ENCODE measurements around the gene MUSK.

Gene MUSK

DNA sequence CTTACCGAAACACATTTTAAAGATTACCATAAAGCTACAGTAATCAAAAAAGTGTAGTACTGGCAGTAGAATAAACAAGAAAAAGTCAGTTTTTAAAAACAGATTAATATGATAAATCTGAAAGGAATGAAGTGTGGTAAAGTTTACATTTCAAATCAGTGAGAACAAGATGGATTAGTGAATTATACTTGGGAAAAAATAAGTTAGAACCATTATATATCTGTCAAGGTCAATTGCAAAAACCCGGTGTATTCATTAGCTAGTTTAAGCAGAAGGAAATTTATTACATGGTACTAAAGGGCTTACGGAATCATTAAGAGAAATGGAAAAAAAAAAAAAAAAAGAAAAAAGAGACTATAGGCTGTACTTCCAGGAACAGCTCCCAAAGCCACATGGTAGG is 164.3 kb downstream of the MUSK start:
- Histone ChIP-seq H4K20me1 (ENCODE audit: insufficient read depth, low read length) (no peaks in the 10 kb centered on the region), H3K36me3 (ENCODE audit: insufficient read depth, low read length) (no peaks in the 10 kb centered on the region), H3K4me1 (ENCODE audit: insufficient read depth, low read length) (no peaks in the 10 kb centered on the region), H3K4me2 (ENCODE audit: insufficient read depth, low read length) (no peak overlapping the region), H3K9ac (ENCODE audit: low read depth, low read length) (no peak overlapping the region), H3K9me3 (ENCODE audit: insufficient read depth, low read length, severe bottlenecking) (no peaks in the 10 kb centered on the region), H3K4me3 (ENCODE audit: low read depth in 1 of 2, low read length in 2 of 2) (no peak overlapping the region), H3K27me3 (ENCODE audit: insufficient read depth, low read length, poor library complexity) (no peaks in the 10 kb centered on the region), H3K27ac (ENCODE audit: low read length) (no peak overlapping the region), H3K79me2 (ENCODE audit: insufficient read depth, low read length) (no peaks in the 10 kb centered on the region), H2AFZ (ENCODE audit: low read depth, low read length) (no peak overlapping the region)
- no peak for TF ChIP-seq EZH2 (IDR thresholded peaks at IDR 0.05; ENCODE audit: borderline replicate concordance, low read depth, low read length, severe bottlenecking)
- TF ChIP-seq, protein P1, sequence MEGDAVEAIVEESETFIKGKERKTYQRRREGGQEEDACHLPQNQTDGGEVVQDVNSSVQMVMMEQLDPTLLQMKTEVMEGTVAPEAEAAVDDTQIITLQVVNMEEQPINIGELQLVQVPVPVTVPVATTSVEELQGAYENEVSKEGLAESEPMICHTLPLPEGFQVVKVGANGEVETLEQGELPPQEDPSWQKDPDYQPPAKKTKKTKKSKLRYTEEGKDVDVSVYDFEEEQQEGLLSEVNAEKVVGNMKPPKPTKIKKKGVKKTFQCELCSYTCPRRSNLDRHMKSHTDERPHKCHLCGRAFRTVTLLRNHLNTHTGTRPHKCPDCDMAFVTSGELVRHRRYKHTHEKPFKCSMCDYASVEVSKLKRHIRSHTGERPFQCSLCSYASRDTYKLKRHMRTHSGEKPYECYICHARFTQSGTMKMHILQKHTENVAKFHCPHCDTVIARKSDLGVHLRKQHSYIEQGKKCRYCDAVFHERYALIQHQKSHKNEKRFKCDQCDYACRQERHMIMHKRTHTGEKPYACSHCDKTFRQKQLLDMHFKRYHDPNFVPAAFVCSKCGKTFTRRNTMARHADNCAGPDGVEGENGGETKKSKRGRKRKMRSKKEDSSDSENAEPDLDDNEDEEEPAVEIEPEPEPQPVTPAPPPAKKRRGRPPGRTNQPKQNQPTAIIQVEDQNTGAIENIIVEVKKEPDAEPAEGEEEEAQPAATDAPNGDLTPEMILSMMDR (IDR thresholded peaks at IDR 0.05; ENCODE audit: borderline replicate concordance, extremely low read depth, low read length, poor library complexity, severe bottlenecking): no peak
- ATAC-seq (ENCODE audit: insufficient read depth, low read depth) (no peak), DNase-seq (no peak)

DNA sequence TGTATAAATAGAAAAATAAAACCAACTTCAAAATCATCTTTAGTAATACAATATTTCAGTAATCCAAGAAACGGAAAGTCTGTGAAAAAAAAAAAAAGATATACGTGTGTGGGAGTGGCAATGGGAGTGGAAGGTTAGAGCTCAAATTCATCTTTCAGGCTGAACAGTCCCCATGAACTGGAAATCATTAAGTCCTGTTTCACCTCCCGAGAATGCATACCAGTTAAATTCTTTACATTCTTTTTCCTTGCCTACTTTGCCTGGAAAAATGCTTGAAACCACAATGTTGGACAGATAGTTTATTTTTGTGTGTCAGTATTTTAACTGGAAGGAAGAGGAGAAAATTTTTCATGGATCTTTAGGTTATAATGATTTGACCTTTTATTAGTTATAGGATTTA is 166.8 kb downstream of the MUSK start:
- H3K4me1 ChIP-seq (ENCODE audit: insufficient read depth, low read length): no peaks in the 10 kb centered on the region
- no peak overlapping the region for H3K4me2 ChIP-seq (ENCODE audit: insufficient read depth, low read length)
- no peaks in the 10 kb centered on the region for H4K20me1 ChIP-seq (ENCODE audit: insufficient read depth, low read length)
- H3K27me3 ChIP-seq (ENCODE audit: insufficient read depth, low read length, poor library complexity): no peaks in the 10 kb centered on the region
- H3K27ac ChIP-seq (ENCODE audit: low read length): no peak overlapping the region
- no peaks in the 10 kb centered on the region for H3K79me2 ChIP-seq (ENCODE audit: insufficient read depth, low read length)
- TF ChIP-seq, protein P1 (IDR thresholded peaks at IDR 0.05; ENCODE audit: borderline replicate concordance, extremely low read depth, low read length, poor library complexity, severe bottlenecking): no peak
- no peak for TF ChIP-seq EZH2 (IDR thresholded peaks at IDR 0.05; ENCODE audit: borderline replicate concordance, low read depth, low read length, severe bottlenecking)
- no peaks in the 10 kb centered on the region for H3K36me3 ChIP-seq (ENCODE audit: insufficient read depth, low read length)
- H3K9ac ChIP-seq (ENCODE audit: low read depth, low read length): no peak overlapping the region
- DNase-seq (no peak), ATAC-seq (ENCODE audit: insufficient read depth, low read depth) (no peak)
- no peaks in the 10 kb centered on the region for H3K9me3 ChIP-seq (ENCODE audit: insufficient read depth, low read length, severe bottlenecking)
- no peak overlapping the region for H3K4me3 ChIP-seq (ENCODE audit: low read depth in 1 of 2, low read length in 2 of 2)
- H2AFZ ChIP-seq (ENCODE audit: low read depth, low read length): no peak overlapping the region

DNA sequence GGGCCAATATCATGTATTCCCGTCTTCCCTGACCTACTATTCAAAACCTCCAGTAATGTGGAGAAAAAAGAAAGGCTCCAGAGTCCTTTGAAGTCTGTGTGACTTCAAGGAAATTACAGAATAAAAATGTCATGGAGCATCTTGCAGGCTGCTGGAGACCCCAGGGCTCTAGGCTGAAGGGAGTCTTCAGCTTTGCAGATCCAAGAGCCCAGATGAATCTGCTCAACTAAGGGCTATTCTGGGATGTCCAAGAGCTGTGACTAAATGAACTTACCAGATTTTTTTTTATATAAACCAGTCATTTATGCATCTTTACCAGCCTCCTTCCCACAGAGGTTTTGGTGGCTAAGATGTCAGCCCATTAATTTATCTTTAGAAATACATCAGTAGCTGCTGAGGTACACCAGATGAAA is 167.3 kb downstream of the MUSK start:
- Histone ChIP-seq H3K27ac (ENCODE audit: low read length) (no peak overlapping the region), H2AFZ (ENCODE audit: low read depth, low read length) (no peak overlapping the region), H3K4me2 (ENCODE audit: insufficient read depth, low read length) (no peak overlapping the region), H3K4me1 (ENCODE audit: insufficient read depth, low read length) (no peaks in the 10 kb centered on the region), H3K36me3 (ENCODE audit: insufficient read depth, low read length) (no peaks in the 10 kb centered on the region), H4K20me1 (ENCODE audit: insufficient read depth, low read length) (no peaks in the 10 kb centered on the region), H3K4me3 (ENCODE audit: low read depth in 1 of 2, low read length in 2 of 2) (no peak overlapping the region), H3K9me3 (ENCODE audit: insufficient read depth, low read length, severe bottlenecking) (no peaks in the 10 kb centered on the region), H3K9ac (ENCODE audit: low read depth, low read length) (no peak overlapping the region), H3K79me2 (ENCODE audit: insufficient read depth, low read length) (no peaks in the 10 kb centered on the region), H3K27me3 (ENCODE audit: insufficient read depth, low read length, poor library complexity) (no peaks in the 10 kb centered on the region)
- no peak for DNase-seq
- ATAC-seq (ENCODE audit: insufficient read depth, low read depth): no peak
- TF ChIP-seq EZH2 (IDR thresholded peaks at IDR 0.05; ENCODE audit: borderline replicate concordance, low read depth, low read length, severe bottlenecking): no peak
- TF ChIP-seq, protein P1 (IDR thresholded peaks at IDR 0.05; ENCODE audit: borderline replicate concordance, extremely low read depth, low read length, poor library complexity, severe bottlenecking): no peak
